ENCODE measurements around the gene OTOS.

Gene OTOS

DNA sequence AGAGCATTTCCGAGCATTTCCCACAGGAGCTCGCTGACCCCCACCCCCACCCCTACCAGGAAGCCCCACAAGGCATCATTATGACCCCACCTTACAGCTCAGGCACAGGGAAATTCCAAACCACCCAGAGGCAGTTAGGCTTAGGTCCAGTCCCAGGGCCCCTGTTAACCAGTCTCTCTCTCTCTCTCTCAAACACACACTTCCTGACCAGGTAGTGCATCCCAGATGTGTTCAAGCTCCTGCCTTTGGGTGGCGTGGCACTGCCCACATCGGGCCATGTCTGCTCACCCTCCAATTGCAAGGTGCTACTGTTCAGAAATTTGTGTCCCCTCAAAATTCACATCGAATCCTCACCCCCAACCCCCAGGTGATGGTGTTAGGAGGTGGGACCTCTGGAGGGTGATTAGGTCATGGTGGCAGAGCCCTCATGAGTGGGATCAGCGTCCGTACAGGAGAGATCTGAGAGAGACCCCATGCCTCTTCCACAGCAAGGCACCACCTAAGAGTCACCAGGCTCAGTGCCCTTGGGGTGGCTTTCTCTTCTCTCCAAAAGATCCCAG lies 13.2 kb downstream of the OTOS start:
- DNase-seq (ENCODE audit: extremely low spot score, insufficient read length, low read depth) (no peak), FAIRE-seq (no peak)

GRCh38 chr2:240126731-240127130 lies 13.7 kb downstream of the OTOS start:
- DNase-seq (ENCODE audit: extremely low spot score, insufficient read length, low read depth) (no peak), FAIRE-seq (no peak)

- DNase-seq (ENCODE audit: extremely low spot score, insufficient read length, low read depth), result no peak
- no peak for FAIRE-seq
Observed at GRCh38 chr2:240125742-240126141, 14.7 kb downstream of the OTOS start.

GRCh38 chr2:240124651-240125030 lies 15.8 kb downstream of the OTOS start:
- DNase-seq (ENCODE audit: extremely low spot score, insufficient read length, low read depth) (no peak), FAIRE-seq (no peak)

GRCh38 chr2:240123821-240124650 lies 16.4 kb downstream of the OTOS start:
- no peak for DNase-seq (ENCODE audit: extremely low spot score, insufficient read length, low read depth)
- no peak for FAIRE-seq

- DNase-seq (ENCODE audit: extremely low spot score, insufficient read length, low read depth) (no peak), FAIRE-seq (no peak)
Observed at GRCh38 chr2:240121675-240122074, 18.8 kb downstream of the OTOS start.

DNA sequence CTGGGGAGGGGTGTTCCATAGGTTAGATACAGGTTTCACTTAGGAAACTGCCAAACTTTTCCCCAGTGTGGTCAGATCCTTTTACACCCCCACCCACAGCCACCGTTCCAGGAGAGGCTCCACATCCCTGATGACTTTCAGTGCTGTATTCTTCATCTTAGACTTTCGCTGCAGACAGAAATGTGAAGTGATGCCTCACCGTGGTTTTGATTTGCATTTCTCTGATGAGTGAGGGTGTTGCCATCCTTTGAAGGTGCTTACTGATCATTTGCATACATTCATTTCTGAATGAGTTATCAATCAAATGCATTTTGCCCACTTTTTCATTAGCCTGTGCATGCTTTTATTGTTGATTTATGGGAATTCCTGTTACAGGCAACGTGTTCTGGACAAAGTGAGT lies 19.3 kb downstream of the OTOS start:
- no peak for FAIRE-seq
- DNase-seq (ENCODE audit: extremely low spot score, insufficient read length, low read depth), result no peak

DNA sequence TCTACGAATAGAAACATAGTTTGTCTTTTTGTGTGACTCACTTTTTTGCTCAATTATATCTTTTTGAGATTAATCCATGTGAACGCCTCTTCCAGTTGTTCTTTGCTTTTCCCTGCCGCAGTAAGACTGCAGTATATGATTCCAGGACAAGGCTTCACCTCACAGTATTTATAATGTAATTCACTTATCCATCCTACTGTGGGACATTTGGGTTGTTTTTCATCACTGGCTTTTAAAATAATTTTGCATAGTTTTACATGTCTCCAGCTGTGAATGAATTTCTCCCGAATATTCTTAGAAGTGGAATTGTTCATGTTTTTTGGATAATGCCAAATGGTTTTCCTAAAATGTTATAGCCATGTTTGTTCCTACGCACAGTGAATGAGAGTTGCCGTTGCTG lies 26.2 kb downstream of the OTOS start:
- DNase-seq (ENCODE audit: extremely low spot score, insufficient read length, low read depth) (no peak), FAIRE-seq (no peak)

DNA sequence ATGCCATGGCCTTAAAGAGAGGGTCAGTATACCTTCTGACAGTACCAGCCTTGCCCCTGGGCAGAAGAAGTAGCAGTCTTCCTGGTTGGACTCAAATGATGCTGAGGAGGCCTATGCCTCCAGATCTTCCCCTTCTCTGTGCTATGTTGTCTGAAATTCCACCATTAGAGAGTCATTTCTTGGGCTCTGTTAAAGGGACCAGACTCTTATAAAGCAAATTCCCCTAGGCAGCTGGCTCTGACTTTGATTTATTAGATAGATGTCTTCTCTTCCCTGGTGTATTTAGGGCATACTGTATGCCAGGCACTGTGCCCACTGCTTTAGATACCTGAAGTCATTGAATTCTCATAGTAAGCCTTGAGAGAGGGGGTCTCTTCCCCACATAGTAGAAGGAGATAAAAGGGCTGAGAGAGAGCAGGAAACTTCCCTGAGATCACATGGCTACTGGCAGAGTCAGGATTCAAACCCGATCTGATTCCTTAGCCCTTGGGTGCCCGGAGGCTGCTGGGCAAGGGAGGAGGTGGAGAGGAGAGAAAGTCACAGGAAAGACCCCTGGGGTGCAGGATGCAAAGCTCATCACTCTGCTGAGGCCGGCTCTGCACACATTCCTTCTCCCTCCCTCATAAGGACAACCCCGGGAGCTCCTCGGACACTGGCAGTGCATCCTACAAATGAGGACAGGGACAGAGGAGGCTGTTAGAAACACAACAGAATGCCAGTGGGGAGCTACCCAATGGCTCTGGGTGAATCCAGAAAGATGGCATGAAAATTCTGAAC lies 27.4 kb downstream of the OTOS start:
- DNase-seq (ENCODE audit: extremely low spot score, insufficient read length, low read depth) (no peak), FAIRE-seq (no peak)

- FAIRE-seq (no peak), DNase-seq (ENCODE audit: extremely low spot score, insufficient read length, low read depth) (no peak)
Observed at GRCh38 chr2:240111253-240111652, 29.2 kb downstream of the OTOS start.

GRCh38 chr2:240109386-240109785 lies 31.1 kb downstream of the OTOS start:
- FAIRE-seq (no peak), DNase-seq (ENCODE audit: extremely low spot score, insufficient read length, low read depth) (no peak)

GRCh38 chr2:240107477-240107796 lies 33.0 kb downstream of the OTOS start:
- no peak for FAIRE-seq

DNA sequence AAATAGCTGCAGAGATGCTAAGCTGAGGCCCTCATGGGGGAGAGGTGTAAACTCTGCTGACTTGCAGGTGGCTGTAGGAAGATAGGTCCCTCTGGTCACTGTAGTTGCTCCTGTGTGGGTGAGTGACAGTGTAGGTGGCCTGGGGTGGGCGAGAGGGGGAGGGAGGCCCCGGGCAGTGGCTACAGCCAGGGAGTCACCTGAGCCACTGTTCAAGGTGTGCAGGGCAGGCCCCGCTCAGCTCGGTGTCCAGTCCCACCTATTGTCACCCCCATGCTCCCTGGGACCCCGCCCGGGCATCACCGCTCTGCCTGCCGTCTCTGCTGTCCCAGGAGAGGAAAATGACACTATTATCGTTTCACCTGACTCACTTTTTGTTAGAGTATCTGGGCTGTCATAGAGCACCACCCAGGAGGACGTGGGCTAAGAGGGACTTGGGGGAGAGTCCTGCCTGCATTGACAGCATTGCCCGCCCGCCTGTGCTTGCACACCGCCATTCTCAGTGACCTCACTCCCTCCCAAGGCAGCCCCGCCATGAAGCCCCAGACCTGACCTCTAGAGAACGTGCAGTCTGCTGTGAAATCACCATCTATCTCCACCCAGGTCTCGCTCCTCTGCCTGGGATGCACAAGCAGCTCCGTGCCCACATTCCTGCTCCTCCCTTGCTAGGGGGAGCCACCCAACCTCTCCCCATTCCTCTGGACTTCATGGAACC lies 33.5 kb downstream of the OTOS start:
- DNase-seq (ENCODE audit: extremely low spot score, insufficient read length, low read depth) (no peak), FAIRE-seq (no peak)

More at GRCh38 chr2:240107477-240107796, 33.0 kb downstream of the OTOS start:
- no peak for DNase-seq (ENCODE audit: extremely low spot score, insufficient read length, low read depth)

DNA sequence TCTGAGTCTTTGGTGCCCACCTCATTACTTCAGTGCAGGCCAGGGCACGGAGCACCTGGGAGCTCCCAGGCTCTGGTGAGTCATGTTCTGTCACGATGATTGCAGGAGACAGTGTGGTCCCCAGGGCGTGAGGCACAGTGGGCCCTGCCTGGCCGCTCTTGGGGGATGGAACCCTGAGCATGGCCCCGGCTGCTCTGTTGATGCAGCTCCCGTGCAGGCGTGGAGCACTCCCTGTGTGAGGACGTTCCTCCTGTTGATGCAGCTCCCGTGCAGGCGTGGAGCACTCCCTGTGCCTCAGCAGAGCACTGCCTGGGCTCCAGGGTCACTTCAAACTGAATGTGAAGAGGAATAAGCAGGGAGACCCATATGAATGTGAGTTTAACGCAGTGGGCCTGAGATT lies 34.5 kb downstream of the OTOS start:
- no peak for DNase-seq (ENCODE audit: extremely low spot score, insufficient read length, low read depth)

DNA sequence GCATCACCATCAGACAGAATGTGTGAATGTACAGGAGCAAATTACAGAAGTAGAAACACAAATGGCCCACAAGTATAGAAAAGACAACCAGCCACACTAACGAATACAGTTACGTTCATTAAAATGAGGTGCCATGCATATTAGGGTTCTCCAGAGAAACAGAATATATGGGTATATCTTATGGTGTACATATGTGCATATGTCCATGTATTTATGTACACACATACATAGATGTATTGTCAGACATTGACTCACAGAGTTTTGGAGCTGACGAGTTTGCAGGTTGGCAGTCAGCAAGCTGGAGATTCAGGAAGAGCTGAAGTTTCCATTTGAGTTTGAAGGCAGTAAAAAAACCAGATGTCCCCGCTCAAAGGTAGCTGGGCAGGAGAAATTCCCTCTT lies 37.3 kb downstream of the OTOS start:
- DNase-seq (ENCODE audit: extremely low spot score, insufficient read length, low read depth) (no peak), FAIRE-seq (no peak)

More for the DNA sequence above, 34.5 kb downstream of the OTOS start:
- FAIRE-seq, result no peak

- DNase-seq (ENCODE audit: extremely low spot score, insufficient read length, low read depth) (no peak), FAIRE-seq (no peak)
Observed at GRCh38 chr2:240098349-240098748, 42.1 kb downstream of the OTOS start.

DNA sequence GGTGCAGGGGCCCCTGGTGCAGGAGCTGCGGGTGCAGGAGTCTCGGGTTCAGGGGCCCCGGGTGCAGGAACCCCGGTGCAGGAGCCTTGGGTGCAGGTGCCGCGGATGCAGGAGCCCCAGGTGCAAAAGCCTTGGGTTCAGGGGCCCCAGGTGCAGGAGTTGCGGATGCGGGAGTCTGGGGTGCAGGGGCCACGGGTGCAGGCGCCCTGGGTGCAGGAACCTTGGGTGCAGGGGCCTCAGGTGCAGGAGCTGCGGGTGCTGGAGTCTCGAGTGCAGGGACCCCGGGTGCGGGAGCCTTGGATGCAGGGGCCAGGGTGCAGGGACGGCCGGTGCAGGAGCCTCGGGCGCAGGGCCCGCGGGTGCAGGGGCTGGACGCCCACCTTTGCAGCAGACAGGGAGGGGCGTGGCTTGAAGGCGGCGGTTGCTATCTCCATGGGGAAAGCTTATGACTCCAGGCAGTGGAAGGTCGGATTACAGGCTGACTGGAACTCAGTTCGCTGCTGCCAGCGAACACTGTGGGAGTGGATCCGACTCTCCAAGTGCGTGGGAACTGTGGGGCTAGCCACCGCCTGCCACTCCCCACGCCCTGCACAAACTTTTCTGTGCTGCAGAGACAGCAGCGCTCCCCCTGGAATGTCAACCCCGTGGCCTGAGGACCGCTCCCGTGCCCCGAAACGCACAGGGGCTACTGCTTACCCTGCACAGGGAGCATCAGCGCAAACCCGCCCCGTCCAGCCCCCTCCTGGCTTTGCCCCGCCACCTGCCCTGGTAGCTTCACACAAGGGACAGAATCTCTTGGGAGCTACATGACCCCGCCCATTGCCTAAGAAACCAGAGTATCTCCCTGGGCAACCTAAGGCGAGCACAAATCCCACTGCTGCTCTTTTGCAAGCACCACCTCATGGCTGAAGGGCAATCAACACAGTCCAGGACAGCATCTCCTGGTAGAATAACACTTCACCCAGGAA lies 44.6 kb downstream of the OTOS start:
- no peak for DNase-seq (ENCODE audit: extremely low spot score, insufficient read length, low read depth)
- no peak for FAIRE-seq

- no peak for DNase-seq (ENCODE audit: extremely low spot score, insufficient read length, low read depth)
- no peak for FAIRE-seq
Observed at GRCh38 chr2:240089306-240089705, 51.2 kb downstream of the OTOS start.
